ENCODE results near the gene TMEFF1.

GRCh38 chr9:100540327-100540726 is 67.4 kb downstream of the TMEFF1 start:
- TF ChIP-seq CTCF (IDR thresholded peaks at IDR 0.05) (no peak), POLR2A (IDR thresholded peaks at IDR 0.05) (no peak)

All from thyroid gland (tissue), 4 donors.